ENCODE measurements around the gene EFNA2. TPM values are rescaled to one million over a fixed set of nuclear protein-coding genes. Genes with fewer than 3 reads are reported as not detected.

The EFNA2 gene
- total and polyA plus RNA-seq, 4 donors = 2.8 TPM; not detected in 3

DNA sequence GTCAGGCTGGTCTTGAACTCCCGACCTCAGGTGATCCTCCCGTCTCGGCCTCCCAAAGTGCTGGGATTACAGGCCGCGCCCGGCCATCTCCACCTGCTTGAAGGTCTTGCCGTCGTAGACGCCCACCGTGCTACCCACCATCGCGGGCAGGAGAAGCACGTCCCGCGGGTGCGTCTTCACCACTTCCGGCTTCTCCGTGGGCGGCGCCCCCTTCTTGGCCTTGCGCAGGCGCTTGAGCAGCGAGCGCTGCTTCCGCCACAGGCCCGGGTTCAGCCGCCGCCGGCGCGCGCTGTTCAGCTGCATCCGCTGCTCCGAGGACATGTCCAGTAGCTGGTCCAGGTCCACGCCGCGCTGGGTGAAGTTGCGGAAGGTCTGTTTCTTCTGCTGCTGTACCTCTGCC lies 21.6 kb downstream of the EFNA2 start:
- ATAC-seq (ENCODE audit: low FRiP score) (no peak), DNase-seq (no peak)
- Histone ChIP-seq H3K4me3 (ENCODE audit: low read length in 2 of 2) (no peak overlapping the region), H3K27ac (ENCODE audit: low read depth in 1 of 2, low read length in 2 of 2) (no peak overlapping the region), H3K27me3 (ENCODE audit: control insufficient read depth in 1 of 2, insufficient read depth in 2 of 2, low read length in 1 of 2) (peaks cover 0 to 4% of the 10 kb centered on the region in 2 donors), H3K4me1 (ENCODE audit: control insufficient read depth in 1 of 2, insufficient read depth in 2 of 2, low read length in 2 of 2) (no peaks in the 10 kb centered on the region), H3K9me3 (ENCODE audit: control insufficient read depth, low read length) (no peaks in the 10 kb centered on the region), H3K36me3 (ENCODE audit: control insufficient read depth in 1 of 2, insufficient read depth in 2 of 2, low read length in 1 of 2) (no peaks in the 10 kb centered on the region)
- 90 to 93% methylated on average over 38 of the region's 38 CpGs for WGBS, 2 donors
- intact Hi-C loops (cut with DNase I) = no loop called here

DNA sequence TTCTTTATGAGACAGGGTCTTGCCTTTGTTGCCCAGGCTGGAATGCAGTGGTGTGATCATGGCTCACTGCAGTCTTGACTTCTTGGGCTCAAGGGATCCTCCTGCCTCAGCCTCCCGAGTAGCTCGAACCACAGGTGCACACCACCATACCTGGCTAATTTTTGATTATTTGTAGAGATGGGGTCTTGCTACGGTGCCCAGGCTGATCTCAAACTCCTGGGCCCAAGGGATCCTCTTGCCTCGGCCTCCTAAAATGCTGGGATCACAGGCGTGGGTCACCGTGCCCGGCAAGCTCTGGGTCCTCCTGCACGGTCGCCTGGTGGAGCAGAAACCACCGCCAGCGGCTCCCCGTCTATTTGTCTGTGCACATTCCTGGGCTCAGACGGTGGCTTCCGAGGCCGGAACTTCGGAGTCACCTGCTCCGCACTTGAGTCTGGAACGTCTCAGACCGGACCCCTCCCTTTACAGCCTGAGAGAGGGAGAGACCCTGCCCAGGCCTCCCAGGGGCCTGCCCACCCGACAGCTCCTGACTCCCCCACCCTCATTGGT lies 22.2 kb downstream of the EFNA2 start:
- H3K27ac ChIP-seq (ENCODE audit: low read depth in 1 of 2, low read length in 2 of 2) = no peak overlapping the region
- H3K4me1 ChIP-seq (ENCODE audit: control insufficient read depth in 1 of 2, insufficient read depth in 2 of 2, low read length in 2 of 2) = no peaks in the 10 kb centered on the region
- DNase-seq (no peak), ATAC-seq (ENCODE audit: low FRiP score) (no peak)
- intact Hi-C loops (cut with DNase I) = no loop called here
- H3K36me3 ChIP-seq (ENCODE audit: control insufficient read depth in 1 of 2, insufficient read depth in 2 of 2, low read length in 1 of 2) = no peaks in the 10 kb centered on the region
- peaks cover 0 to 4% of the 10 kb centered on the region in 2 donors for H3K27me3 ChIP-seq (ENCODE audit: control insufficient read depth in 1 of 2, insufficient read depth in 2 of 2, low read length in 1 of 2)
- WGBS, 2 donors = 92% methylated on average over 19 to 20 of the region's 20 CpGs
- no peaks in the 10 kb centered on the region for H3K9me3 ChIP-seq (ENCODE audit: control insufficient read depth, low read length)
- H3K4me3 ChIP-seq (ENCODE audit: low read length in 2 of 2) = no peak overlapping the region

DNA sequence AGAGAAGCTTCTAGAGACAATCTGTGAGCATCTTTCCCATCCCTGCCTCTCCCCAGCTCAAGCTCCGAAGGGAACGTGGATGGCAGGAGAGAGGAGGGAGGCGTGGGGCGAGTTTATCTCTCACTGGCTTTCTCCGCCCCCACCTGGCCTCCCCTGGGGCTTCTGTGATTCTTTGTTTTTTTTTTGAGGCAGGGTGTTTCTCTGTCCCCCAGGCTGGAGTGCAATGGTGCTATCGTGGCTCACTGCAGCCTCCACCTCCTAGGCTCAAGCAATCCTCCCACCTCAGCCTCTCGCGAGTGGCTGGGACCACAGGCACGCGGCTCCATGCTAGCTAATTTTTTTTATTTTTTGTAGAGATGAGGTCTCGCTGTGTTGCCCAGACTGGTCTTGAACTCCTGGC lies 23.0 kb downstream of the EFNA2 start:
- Histone ChIP-seq H3K4me1 (ENCODE audit: control insufficient read depth in 1 of 2, insufficient read depth in 2 of 2, low read length in 2 of 2) (no peaks in the 10 kb centered on the region), H3K4me3 (ENCODE audit: low read length in 2 of 2) (no peak overlapping the region), H3K9me3 (ENCODE audit: control insufficient read depth, low read length) (no peaks in the 10 kb centered on the region), H3K27me3 (ENCODE audit: control insufficient read depth in 1 of 2, insufficient read depth in 2 of 2, low read length in 1 of 2) (peaks cover 0 to 4% of the 10 kb centered on the region in 2 donors), H3K36me3 (ENCODE audit: control insufficient read depth in 1 of 2, insufficient read depth in 2 of 2, low read length in 1 of 2) (no peaks in the 10 kb centered on the region), H3K27ac (ENCODE audit: low read depth in 1 of 2, low read length in 2 of 2) (no peak overlapping the region)
- DNase-seq = no peak
- ATAC-seq (ENCODE audit: low FRiP score) = no peak
- 63 to 67% methylated on average over 9 to 11 of the region's 11 CpGs for WGBS, 2 donors
- intact Hi-C loops (cut with DNase I) = no loop called here

DNA sequence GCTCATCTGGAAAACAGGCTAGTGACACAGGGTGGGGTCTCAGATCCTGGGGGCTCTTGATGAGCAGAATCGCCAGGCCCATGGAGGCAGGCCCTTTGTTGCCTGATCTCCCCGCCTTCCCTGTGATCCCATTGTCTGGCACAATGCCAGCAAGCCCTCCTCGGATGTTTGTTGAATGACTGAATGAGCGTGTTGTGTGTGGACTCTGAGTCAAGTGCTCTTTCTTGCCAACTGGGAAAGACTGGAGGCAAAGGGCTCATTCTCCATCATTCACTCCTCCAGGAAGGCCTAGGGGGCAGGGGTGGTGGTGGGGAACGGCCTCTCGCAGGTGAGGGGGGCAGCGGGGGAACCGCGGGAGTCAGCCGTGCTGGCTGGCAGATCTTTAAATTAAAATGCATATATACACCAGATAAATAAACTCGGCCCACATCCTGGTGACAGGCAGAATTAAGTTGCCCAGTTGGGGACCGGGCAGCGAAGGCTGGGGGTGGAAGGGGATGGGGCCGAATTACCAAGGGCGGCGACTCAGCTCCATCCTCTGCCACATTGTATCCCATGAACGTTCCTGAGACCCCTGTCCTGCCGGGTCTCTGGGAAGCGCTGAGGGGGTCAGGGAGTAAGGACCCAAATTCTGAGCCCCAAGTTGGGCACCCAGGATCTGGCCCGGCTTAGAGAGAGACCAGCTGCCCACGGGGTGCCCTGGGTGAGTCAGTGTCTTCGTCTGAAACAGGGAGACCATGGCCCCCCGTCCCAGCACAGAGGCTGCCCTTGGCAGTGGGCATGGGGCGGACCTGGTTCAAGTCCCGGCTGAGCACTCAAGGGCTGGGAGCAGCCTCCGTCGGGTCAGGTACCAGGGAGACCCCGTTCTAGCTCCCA lies 24.5 kb downstream of the EFNA2 start:
- H3K9me3 ChIP-seq (ENCODE audit: control insufficient read depth, low read length) = no peaks in the 10 kb centered on the region
- DNase-seq (no peak), ATAC-seq (ENCODE audit: low FRiP score) (peak; percentile 17)
- WGBS, 2 donors = 64 to 67% methylated on average over 28 of the region's 28 CpGs
- no peaks in the 10 kb centered on the region for H3K36me3 ChIP-seq (ENCODE audit: control insufficient read depth in 1 of 2, insufficient read depth in 2 of 2, low read length in 1 of 2)
- H3K4me3 ChIP-seq (ENCODE audit: low read length in 2 of 2) = no peak overlapping the region
- intact Hi-C loops (cut with DNase I) = no loop called here
- peaks cover 0 to 4% of the 10 kb centered on the region in 2 donors for H3K27me3 ChIP-seq (ENCODE audit: control insufficient read depth in 1 of 2, insufficient read depth in 2 of 2, low read length in 1 of 2)
- no peak overlapping the region for H3K27ac ChIP-seq (ENCODE audit: low read depth in 1 of 2, low read length in 2 of 2)
- H3K4me1 ChIP-seq (ENCODE audit: control insufficient read depth in 1 of 2, insufficient read depth in 2 of 2, low read length in 2 of 2) = no peaks in the 10 kb centered on the region

DNA sequence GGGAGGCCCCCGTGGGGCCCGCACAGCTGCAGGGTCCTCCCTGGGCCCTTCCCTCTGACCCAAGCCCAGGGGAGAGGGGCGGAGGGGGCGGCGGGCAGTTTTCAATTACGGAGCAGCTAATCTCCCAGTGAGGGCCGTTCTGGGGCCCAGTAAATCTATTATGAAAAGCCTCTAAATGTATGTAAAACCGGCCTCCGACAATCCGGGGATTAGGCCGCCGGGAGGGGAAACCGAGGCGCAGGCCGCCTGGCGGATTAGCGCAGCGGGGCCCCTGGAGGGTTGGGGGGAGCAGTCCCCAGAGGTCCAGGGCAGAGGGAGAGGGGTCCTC lies 25.1 kb downstream of the EFNA2 start:
- 82 to 83% methylated on average over 18 of the region's 18 CpGs for WGBS, 2 donors
- Histone ChIP-seq H3K27ac (ENCODE audit: low read depth in 1 of 2, low read length in 2 of 2) (no peak overlapping the region), H3K27me3 (ENCODE audit: control insufficient read depth in 1 of 2, insufficient read depth in 2 of 2, low read length in 1 of 2) (peaks cover 0 to 4% of the 10 kb centered on the region in 2 donors), H3K9me3 (ENCODE audit: control insufficient read depth, low read length) (no peaks in the 10 kb centered on the region), H3K4me3 (ENCODE audit: low read length in 2 of 2) (no peak overlapping the region), H3K36me3 (ENCODE audit: control insufficient read depth in 1 of 2, insufficient read depth in 2 of 2, low read length in 1 of 2) (no peaks in the 10 kb centered on the region), H3K4me1 (ENCODE audit: control insufficient read depth in 1 of 2, insufficient read depth in 2 of 2, low read length in 2 of 2) (no peaks in the 10 kb centered on the region)
- intact Hi-C loops (cut with DNase I) = no loop called here
- DNase-seq = no peak
- no peak for ATAC-seq (ENCODE audit: low FRiP score)

DNA sequence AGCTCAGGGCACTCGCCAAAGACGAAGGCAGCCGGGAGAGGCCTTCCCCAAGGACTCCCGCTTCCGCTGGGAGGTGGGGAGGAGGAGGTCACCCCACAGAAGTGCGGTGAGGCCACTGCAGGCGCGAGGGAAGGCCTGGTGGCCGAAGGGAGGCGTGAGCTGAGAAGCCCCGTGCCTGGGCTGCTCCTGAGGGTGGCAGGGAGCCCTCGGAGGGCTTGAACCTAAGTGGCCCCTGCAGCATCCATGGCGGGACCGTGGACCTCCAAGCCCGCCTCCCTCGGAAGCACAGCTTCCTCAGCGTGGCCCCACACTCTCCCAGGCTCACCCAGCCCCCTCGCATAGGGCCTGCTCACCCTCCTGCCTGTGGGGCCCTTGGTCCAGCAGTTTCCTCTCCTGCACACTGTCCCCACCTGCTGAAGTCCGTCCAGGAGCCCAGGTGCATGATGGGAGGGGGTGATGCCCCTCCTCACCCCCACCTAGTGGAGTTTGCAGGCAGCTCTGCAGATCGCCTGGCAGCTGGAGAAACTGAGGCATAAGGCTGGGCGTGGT lies 25.9 kb downstream of the EFNA2 start:
- no peak for DNase-seq
- WGBS, 2 donors = 56 to 68% methylated on average over 17 to 21 of the region's 21 CpGs
- H3K27me3 ChIP-seq (ENCODE audit: control insufficient read depth in 1 of 2, insufficient read depth in 2 of 2, low read length in 1 of 2) = peaks cover 0 to 4% of the 10 kb centered on the region in 2 donors

DNA sequence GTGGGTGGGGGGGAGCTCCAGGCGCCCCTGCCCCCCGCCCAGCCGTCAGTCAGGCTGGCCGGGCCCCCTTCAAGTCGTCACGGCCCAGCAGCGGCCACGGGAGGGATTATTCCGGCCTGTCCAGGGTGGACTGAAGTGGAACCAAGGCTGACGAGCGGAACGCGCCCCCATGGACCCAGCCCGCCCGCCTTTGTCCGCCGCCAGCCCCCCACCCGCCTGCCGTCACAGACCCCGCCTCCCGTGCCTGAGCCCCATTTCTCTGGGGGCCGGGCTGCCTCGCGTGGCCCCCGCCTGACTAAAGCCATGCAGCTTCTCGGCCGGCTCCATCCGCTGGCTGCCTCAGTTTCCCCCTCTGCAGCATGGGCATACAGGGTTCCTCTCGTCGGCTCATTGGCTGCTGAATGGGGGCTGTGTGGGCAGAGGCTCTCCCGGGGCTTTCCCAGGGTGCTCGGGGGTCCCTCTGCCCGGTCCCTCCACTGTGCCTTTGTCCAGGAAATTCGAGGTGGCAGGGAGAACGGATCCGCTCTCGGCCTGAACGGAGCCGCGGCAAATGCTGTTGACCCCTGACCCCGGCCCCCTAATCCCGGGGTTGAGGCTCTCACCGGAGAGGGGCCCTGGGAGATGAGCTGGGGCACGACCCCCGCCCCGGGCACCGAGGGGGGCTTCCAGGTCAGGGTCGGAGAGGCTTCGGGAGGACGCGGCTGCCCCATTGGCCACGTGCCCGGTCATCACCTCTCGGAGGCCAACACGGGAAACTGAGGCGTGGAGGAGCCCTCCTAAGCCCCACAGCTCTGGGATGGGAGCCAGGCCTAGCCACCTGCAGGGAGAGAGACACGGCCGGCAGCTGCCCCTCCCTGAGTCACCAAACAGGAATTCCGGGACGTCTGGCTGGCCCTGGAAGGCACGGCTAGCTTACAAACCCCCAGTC lies 27.4 kb downstream of the EFNA2 start:
- Histone ChIP-seq H3K4me1 (ENCODE audit: control insufficient read depth in 1 of 2, insufficient read depth in 2 of 2, low read length in 2 of 2) (no peaks in the 10 kb centered on the region), H3K36me3 (ENCODE audit: control insufficient read depth in 1 of 2, insufficient read depth in 2 of 2, low read length in 1 of 2) (no peaks in the 10 kb centered on the region), H3K4me3 (ENCODE audit: low read length in 2 of 2) (no peak overlapping the region), H3K27ac (ENCODE audit: low read depth in 1 of 2, low read length in 2 of 2) (no peak overlapping the region), H3K9me3 (ENCODE audit: control insufficient read depth, low read length) (no peaks in the 10 kb centered on the region), H3K27me3 (ENCODE audit: control insufficient read depth in 1 of 2, insufficient read depth in 2 of 2, low read length in 1 of 2) (peaks cover 0 to 4% of the 10 kb centered on the region in 2 donors)
- intact Hi-C loops (cut with DNase I) = no loop called here
- DNase-seq = no peak
- 67% methylated on average over 52 to 61 of the region's 61 CpGs for WGBS, 2 donors
- ATAC-seq (ENCODE audit: low FRiP score) = no peak

More for the DNA sequence above, 25.9 kb downstream of the EFNA2 start:
- no peak overlapping the region for H3K4me3 ChIP-seq (ENCODE audit: low read length in 2 of 2)
- H3K27ac ChIP-seq (ENCODE audit: low read depth in 1 of 2, low read length in 2 of 2) = no peak overlapping the region
- no peak for ATAC-seq (ENCODE audit: low FRiP score)
- H3K36me3 ChIP-seq (ENCODE audit: control insufficient read depth in 1 of 2, insufficient read depth in 2 of 2, low read length in 1 of 2) = no peaks in the 10 kb centered on the region
- no peaks in the 10 kb centered on the region for H3K9me3 ChIP-seq (ENCODE audit: control insufficient read depth, low read length)
- H3K4me1 ChIP-seq (ENCODE audit: control insufficient read depth in 1 of 2, insufficient read depth in 2 of 2, low read length in 2 of 2) = no peaks in the 10 kb centered on the region
- intact Hi-C loops (cut with DNase I) = no loop called here

DNA sequence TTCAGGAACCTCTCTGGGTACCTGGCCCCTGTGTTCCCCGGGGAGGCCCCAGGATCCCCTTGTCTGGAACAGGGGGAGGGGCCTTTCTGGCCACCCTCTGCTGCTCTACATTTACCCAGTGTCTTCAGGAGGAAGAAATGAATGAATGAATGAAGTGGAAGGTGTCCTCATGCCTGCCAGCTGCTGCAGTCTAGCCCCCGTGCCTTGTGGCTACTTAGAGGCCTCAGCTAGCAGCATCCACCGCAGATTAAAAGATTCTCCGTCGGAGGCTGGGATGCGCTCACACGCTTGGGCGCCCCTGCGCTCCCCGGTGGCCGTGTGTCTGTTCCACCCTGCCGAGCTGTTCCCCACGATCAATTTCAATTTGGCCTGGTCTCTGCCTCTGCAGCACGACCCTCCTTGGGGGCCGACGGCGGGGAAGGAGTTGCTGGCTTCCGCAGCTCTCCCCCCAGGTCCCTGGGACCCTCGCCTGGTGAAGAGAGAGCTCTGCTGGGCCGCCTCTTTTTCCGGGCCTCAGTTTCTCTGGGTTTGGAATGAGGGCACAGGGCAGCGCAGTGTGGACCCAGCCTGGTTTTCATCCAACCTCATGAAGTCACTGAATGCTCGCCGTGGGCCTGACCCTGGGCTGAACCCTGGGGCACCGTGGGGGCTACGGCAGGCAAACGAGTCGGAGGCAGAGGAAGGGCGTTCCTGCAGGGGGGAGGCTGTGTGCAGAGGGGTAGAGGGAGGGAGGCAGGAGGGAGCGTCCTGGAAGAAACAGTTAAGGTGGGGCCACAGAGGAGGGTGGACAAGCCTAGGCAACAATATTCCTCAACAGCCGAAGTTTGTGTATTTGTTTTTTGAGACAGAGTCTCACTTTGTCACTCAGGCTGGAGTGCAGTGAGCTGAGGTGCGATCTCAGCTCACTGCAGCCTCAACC lies 28.3 kb downstream of the EFNA2 start:
- ATAC-seq (ENCODE audit: low FRiP score) (no peak), DNase-seq (no peak)
- H3K27me3 ChIP-seq (ENCODE audit: control insufficient read depth in 1 of 2, insufficient read depth in 2 of 2, low read length in 1 of 2) = peaks cover 0 to 4% of the 10 kb centered on the region in 2 donors
- no peaks in the 10 kb centered on the region for H3K9me3 ChIP-seq (ENCODE audit: control insufficient read depth, low read length)
- no peak overlapping the region for H3K4me3 ChIP-seq (ENCODE audit: low read length in 2 of 2)
- no peak overlapping the region for H3K27ac ChIP-seq (ENCODE audit: low read depth in 1 of 2, low read length in 2 of 2)
- no peaks in the 10 kb centered on the region for H3K4me1 ChIP-seq (ENCODE audit: control insufficient read depth in 1 of 2, insufficient read depth in 2 of 2, low read length in 2 of 2)
- H3K36me3 ChIP-seq (ENCODE audit: control insufficient read depth in 1 of 2, insufficient read depth in 2 of 2, low read length in 1 of 2) = no peaks in the 10 kb centered on the region
- WGBS, 2 donors = 73 to 74% methylated on average over 32 of the region's 32 CpGs
- intact Hi-C loops (cut with DNase I) = no loop called here

All from aorta (tissue), 5 donors.